ENCODE results near the gene TUBB2B.

The TUBB2B gene

GRCh38 chr6:3227363-3228045, at the start of gene TUBB2B:
TUBB2B (minus strand) TSS chr6:3227653; CDS start chr6:3227543, 110 bp downstream.
- no peak for DNase-seq (ENCODE audit: low read depth)

DNA sequence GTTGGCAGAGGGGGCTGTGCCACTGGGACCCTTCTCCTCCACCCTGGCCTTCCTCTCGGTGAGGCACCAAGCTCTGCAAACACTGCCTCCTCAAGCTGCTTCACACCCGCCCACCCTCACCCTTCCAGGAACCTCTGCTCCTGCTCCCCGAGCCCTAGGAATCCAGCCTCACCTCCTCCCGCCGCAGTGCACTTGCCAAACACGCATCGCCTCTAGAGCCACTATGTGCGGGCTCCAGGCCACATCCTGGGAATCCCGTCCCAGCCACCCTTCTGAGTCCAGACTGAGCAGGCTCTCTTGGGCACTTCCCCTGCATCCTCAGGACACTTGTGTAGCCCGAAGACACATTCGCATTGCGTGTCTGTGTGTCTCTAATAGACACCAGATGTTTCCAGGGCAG, 49.8 kb upstream of the TUBB2B start:
- no peak for DNase-seq (ENCODE audit: low read depth)

GRCh38 chr6:3276174-3277167, 49.0 kb upstream of the TUBB2B start:
- DNase-seq (ENCODE audit: low read depth), result no peak

GRCh38 chr6:3273707-3274521, 46.5 kb upstream of the TUBB2B start:
- DNase-seq (ENCODE audit: low read depth), result no peak

GRCh38 chr6:3272911-3273547, 45.6 kb upstream of the TUBB2B start:
- DNase-seq (ENCODE audit: low read depth), result no peak

GRCh38 chr6:3271756-3272155, 44.3 kb upstream of the TUBB2B start:
- no peak for DNase-seq (ENCODE audit: low read depth)

GRCh38 chr6:3270258-3270657, 42.8 kb upstream of the TUBB2B start:
- no peak for DNase-seq (ENCODE audit: low read depth)

DNA sequence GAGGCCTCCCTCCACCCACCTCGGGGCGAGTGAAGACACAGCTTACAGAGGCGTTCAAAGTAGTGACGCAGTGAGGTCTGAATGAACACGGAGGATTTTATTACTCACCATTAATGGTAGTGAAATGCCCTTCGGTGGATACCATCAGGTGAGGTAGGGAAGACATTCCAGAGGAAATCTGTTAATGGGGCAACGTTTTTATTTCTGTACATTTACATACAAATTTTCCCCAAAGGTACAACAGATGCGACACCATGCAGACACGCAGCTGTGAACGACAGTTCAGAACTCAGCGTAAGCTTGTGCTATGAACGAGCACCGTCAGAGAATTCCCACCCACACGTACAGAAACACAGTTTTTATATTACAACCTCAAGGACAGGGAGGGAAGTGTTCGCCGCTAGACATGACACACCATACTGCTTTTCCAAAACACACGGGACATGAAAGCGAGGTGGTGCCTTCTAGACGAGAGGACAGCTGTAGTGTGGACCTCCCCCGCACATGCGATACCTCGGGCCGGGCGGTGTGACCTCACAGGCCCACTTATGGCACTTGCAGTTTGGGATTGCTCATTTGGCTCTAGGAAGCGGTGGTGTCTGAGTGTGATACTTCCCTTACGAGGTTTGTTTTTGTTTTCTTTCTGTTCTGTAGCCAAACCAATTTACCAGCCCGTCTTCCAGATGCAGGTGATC, 42.0 kb upstream of the TUBB2B start:
- DNase-seq (ENCODE audit: low read depth), result no peak

GRCh38 chr6:3268680-3269079, 41.2 kb upstream of the TUBB2B start:
- DNase-seq (ENCODE audit: low read depth), result no peak

DNA sequence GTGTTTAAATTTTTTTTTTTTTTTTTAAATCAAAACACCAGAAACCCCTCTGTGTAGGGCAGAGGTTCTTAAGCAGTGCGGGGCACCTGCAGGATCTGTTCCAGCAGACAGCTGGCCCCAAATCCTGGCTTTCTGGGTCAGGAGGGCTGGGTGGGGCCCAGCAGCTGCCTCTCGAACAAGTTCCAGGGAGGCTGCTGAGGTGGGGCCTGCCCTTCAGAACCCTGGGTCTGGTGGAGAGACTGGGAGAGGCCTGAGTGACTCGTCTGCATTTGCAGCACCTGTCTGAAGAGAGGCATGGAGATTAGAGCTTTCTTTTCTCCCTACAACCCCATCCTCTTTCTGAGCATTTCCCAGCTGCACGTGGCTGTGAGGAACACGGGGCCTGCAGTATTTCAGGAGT, 39.7 kb upstream of the TUBB2B start:
- DNase-seq (ENCODE audit: low read depth), result no peak

DNA sequence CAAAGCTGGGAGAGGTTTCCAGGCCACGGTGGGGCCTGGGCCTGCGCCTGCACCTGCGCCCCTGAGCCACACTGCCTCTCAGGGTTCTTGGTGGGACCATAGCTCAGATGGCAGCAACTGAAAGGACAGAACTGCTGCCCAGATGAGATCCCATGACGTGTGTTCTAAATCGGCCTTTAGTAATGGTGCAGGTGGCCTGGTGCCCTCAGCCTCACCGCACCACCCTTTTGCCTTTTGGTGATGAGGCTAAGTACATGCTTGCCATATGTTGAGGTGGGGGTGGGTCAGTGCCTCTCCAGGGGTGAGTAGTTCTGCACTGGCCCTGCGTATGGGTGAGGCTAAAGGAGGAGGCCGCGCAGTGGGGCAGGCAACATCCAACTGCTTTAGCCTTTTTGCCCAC, 38.7 kb upstream of the TUBB2B start:
- no peak for DNase-seq (ENCODE audit: low read depth)

DNA sequence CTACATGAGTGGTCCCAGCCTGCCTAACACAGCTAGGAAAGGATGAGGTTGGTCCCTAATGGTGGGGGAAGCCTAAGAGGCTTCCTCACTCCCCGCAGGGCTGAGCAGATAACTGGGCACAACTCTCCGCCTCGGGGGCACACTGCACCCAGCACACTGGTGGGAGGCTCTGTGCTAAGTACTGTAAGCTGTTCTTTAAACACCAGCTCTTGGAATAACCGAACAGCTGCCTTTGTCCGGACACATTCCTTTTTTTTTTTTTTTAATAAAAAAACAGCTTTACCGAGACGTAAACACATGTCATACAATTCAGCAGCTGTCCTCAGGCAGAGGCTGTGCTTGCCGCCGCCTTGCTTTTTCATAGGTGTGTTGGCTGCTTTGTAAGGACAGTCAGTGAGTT, 38.2 kb upstream of the TUBB2B start:
- DNase-seq (ENCODE audit: low read depth), result no peak

- no peak for DNase-seq (ENCODE audit: low read depth)
Observed at GRCh38 chr6:3264356-3264755, 36.9 kb upstream of the TUBB2B start.

- DNase-seq (ENCODE audit: low read depth), result no peak
Observed at GRCh38 chr6:3263096-3263495, 35.6 kb upstream of the TUBB2B start.

DNA sequence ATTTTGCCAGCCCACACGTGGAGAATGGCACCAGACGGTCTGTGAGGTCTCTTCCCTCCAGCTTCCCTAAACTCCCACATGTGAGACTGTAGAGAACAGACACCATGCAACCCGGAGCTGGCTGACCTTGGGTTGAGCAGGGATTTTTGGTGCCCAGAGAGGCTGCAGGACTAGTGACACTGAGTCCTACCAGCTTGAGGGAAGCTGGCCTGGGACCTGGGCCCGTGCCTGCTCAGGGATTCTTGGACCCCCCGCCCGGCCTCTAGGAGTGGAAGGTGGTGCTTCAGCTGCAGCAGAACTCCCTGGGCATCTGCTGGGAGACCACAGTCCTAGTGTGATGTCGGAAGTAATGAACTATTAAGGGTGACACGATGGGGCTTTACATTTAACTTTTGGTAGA, 34.5 kb upstream of the TUBB2B start:
- DNase-seq (ENCODE audit: low read depth), result no peak

- no peak for DNase-seq (ENCODE audit: low read depth)
Observed at GRCh38 chr6:3261518-3261820, 34.0 kb upstream of the TUBB2B start.

DNA sequence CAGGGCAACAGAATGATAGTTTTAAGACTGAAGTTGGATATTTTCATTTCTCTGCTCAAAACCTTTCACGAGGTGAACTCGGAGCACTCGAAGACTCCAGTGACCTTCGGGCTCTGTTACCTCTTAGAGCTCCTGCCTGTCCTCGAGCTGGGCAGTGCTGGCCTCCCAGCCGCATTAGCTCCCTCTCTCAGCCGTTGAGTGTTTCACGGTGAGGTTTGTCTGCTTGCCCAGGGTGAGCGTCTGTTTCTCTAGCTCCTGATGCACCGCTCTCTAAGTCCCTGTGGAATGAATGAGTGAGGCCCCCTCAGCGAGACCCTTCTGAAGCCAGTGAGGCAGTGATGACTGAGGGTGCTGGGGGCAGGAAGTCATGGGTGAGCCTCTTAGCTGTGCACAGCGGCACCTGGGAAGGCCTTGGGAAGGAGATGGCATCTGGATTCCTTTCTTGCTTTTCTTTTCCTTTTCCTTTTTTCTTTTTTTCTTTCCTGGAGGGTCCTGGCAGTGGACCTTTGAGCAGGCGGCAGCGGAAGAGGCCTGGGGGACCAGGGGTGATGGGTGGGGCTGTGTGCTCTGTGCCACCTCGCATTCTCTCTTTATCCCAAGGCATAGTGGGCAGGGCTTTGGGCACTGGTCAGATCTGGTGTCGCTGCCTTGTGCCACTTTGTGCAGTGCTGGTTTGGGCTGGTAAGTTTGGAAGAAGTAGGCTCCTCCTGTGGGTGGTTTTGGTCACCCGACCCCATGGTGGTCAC, 33.5 kb upstream of the TUBB2B start:
- no peak for DNase-seq (ENCODE audit: low read depth)

- DNase-seq (ENCODE audit: low read depth), result no peak
Observed at GRCh38 chr6:3260296-3260695, 32.8 kb upstream of the TUBB2B start.

GRCh38 chr6:3259491-3259958, 32.1 kb upstream of the TUBB2B start:
- no peak for DNase-seq (ENCODE audit: low read depth)

- peak; percentile 76 for DNase-seq (ENCODE audit: low read depth)
Observed at GRCh38 chr6:3258720-3259490, 31.5 kb upstream of the TUBB2B start, which contains the start of gene PSMG4. PSMG4 (plus strand) TSS chr6:3258947; CDS start chr6:3259023, 76 bp downstream.

Measured in amniotic epithelial cell (primary cell).